Measurements from ENCODE around the gene TYW1.
"Not testable (repeated sequence)": the region's sequence is repeated elsewhere in the genome, so short reads cannot be mapped to it uniquely, and the experiment has no call there.

TYW1 gene

DNA sequence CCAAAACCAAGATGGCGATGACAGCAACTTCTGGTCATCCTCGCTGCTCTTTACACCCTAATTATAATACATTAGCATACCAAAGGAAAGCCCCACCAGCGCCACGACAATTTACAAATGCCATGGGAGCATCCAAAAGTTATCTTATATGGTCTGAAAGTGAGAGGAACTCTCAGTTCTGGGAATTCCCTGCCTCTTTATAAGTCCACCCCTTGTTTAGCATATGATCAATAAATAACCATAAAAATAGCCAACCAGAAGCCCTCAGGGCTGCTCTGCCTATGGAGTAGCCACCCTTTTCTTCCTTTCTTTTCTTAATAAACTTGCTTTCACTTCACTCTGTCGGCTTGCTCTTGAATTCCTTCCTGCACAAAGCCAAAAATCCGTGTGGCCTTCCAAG lies 262.7 kb downstream of the TYW1 start:
- DNase-seq: not testable (repeated sequence)

DNA sequence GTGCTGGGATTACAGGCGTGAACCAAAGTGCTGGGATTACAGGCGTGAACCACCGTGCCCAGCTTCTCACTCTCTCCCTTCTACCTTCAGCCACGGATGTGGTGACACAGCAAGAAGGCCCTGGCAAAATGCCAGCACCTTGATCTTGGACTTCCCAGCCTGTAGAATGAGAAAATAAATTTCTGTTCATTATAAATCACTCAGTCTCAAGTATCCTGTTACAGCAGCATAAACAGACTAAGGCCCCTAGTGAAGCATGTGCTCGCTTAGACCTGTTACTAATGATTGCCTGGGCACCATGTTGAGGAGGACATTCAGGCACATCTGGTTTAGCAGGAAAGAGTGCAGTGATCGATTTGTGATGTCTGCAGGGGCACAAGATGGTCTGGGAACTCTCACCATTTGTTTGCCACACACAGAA lies 263.5 kb downstream of the TYW1 start:
- peak; percentile 26 for DNase-seq

DNA sequence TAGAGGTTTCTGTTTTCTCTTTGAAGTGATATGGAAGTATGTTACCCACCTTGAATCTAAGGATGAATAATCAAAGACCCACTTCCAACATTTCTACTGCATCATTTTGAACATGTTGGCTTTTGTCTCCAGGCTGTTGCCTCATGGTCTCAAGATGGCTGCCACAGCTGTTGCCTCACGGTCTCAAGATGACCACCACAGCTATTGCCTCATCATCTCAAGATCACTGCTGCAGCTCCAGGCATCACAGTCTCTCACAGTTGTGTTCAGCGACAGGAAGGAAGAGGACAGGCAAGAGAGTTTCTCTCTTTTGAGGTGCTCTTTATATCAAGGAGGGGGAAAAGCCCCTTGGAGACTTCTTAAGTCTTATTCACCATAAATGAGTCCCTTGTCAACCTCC lies 267.4 kb downstream of the TYW1 start:
- not testable (repeated sequence) for DNase-seq

DNA sequence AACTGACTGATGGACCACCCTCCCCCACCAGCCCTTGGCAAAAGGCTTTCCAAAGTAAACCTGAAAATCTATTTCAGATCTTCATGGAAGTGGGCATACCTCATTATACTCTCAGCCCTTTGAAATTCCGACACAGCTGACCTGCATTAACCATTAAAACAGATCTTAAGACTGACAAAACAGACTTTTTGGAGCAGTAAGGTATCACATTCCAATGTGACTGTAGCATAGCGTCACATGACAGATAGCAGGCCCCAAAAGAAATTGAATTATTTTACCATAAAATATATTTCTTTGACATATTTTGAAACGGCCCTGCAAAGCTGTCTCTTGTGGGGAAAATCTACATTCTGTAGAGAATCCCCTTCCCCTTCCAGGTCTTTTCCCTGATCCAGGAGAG lies 269.4 kb downstream of the TYW1 start:
- not testable (repeated sequence) for DNase-seq

DNA sequence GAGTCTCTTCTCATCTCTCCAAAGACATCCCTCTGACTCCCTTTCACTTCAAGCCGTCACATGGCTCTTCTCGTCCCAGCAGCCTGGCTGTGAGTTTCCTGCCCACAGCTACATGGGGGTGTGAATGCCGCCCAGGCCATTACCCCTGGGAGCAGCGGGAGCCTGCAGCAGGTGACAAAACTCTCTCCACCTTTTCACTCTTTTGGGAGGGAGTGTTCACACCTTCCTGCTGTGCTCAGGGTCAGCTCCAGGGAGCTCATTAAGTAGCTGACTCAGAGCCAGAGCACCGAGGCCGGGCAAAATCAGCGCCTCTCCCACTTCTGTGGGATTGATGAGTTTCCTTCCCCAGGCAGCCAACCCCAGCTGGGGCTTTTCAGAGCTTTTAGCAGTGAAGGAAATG lies 271.3 kb downstream of the TYW1 start:
- DNase-seq: no peak

DNA sequence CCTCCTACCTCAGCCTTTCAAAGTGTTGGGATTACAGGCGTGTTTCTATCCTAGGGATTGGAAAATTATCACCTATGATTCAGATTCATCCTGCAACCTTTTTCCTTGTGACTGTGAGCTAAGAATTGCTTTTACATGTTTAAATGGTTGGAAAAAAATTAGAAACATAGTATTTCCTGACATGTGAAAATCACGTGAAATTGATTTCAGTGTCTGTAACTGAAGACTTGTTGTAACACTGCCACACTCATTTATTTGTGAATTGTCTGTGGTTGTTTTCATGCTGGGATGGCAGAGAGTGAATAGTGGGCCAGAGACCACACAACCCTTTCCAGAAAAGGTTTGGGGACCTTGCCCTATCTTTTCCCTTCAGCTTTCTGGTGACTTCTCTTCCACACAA lies 273.3 kb downstream of the TYW1 start:
- not testable (repeated sequence) for DNase-seq

Data from NCI-H2029 (cell line).